Keratinocyte (primary cell): ENCODE results near the gene AKAP6. TPM values are rescaled to one million over a fixed set of nuclear protein-coding genes. Genes with fewer than 3 reads are reported as not detected.

ENCODE experiments used
- DNase-seq: peaks from one replicate; pipeline ENCODE4 v3.0.0-alpha.2; 2011; ENCODE audit warnings: low read depth, missing footprints, low spot score
- FAIRE-seq: peaks from 2 replicates; lab custom pipeline; 2011; peaks lifted over from hg19 to GRCh38; lab: Jason Lieb, UNC
- H2AFZ ChIP-seq: 2 replicates; pipeline ENCODE4 v1.6.0; 2012; ENCODE audit warnings: low read length, control low read depth, inconsistent platforms; ENCODE audit not compliant: control insufficient read depth
- H3K27ac ChIP-seq: 2 replicates; pipeline ENCODE4 v1.5.1; 2011; ENCODE audit warnings: low read length; ENCODE audit not compliant: control insufficient read depth, insufficient read depth
- H3K27me3 ChIP-seq: 3 replicates; pipeline ENCODE4 v1.6.0; 2011; ENCODE audit warnings: low read length; ENCODE audit not compliant: control insufficient read depth, insufficient read depth; ENCODE audit errors: extremely low read depth
- H3K36me3 ChIP-seq, 2 experiments: 2 replicates in 1 of 2; 3 replicates in 1 of 2; pipeline ENCODE4 v1.5.1; 2011; ENCODE audit warnings: low read length in 2 of 2, mild to moderate bottlenecking in 1 of 2; ENCODE audit not compliant: control insufficient read depth in 2 of 2, insufficient read depth in 2 of 2; ENCODE audit errors: extremely low read depth in 1 of 2
- H3K4me1 ChIP-seq: 3 replicates; pipeline ENCODE4 v1.5.1; 2011; ENCODE audit warnings: low read length; ENCODE audit not compliant: control insufficient read depth, insufficient read depth; ENCODE audit errors: extremely low read depth
- H3K4me2 ChIP-seq: 3 replicates; pipeline ENCODE4 v1.6.0; 2011; ENCODE audit warnings: low read depth, low read length; ENCODE audit not compliant: control insufficient read depth, insufficient read depth; ENCODE audit errors: extremely low read depth
- H3K4me3 ChIP-seq, 3 experiments: fragments of 200-600 bp in 1 of 3; sonication (generic) in 1 of 3; 2 replicates in 2 of 3; 3 replicates in 1 of 3; pipeline ENCODE4 v1.5.1; 2011 to 2016; ENCODE audit warnings: low read length in 3 of 3, mild to moderate bottlenecking in 3 of 3, control low read depth in 2 of 3, inconsistent platforms in 1 of 3, low read depth in 1 of 3, mixed read lengths in 1 of 3, mixed run types in 1 of 3, moderate library complexity in 1 of 3; ENCODE audit not compliant: control insufficient read depth in 2 of 3, insufficient read depth in 2 of 3; ENCODE audit errors: extremely low read depth in 1 of 3
- H3K79me2 ChIP-seq: 2 replicates; pipeline ENCODE4 v1.6.0; 2012; ENCODE audit warnings: low read length; ENCODE audit not compliant: control insufficient read depth, insufficient read depth
- H3K9ac ChIP-seq: 3 replicates; pipeline ENCODE4 v1.6.0; 2011; ENCODE audit warnings: low read length; ENCODE audit not compliant: control insufficient read depth, insufficient read depth; ENCODE audit errors: extremely low read depth
- H3K9me1 ChIP-seq: 3 replicates; pipeline ENCODE4 v1.6.0; 2011; ENCODE audit warnings: low read length; ENCODE audit not compliant: control insufficient read depth, insufficient read depth; ENCODE audit errors: extremely low read depth
- H3K9me3 ChIP-seq: 2 replicates; pipeline ENCODE4 v1.5.1; 2012; ENCODE audit warnings: low read depth, low read length; ENCODE audit not compliant: control insufficient read depth
- H4K20me1 ChIP-seq: 3 replicates; pipeline ENCODE4 v1.6.0; 2011; ENCODE audit warnings: low read length; ENCODE audit not compliant: control insufficient read depth, insufficient read depth; ENCODE audit errors: extremely low read depth
- CTCF ChIP-seq, 3 experiments: IDR thresholded peaks in 1 of 3; conservative IDR thresholded peaks in 1 of 3; optimal IDR thresholded peaks in 1 of 3; 2 replicates in 2 of 3; 3 replicates in 1 of 3; pipeline versions ENCODE3 to v1.5.1; 2011; ENCODE audit warnings: low read length in 3 of 3, mild to moderate bottlenecking in 3 of 3, moderate library complexity in 2 of 3, control low read depth in 1 of 3, inconsistent platforms in 1 of 3; ENCODE audit not compliant: insufficient read depth in 2 of 3; ENCODE audit errors: extremely low read depth in 1 of 3
- EZH2 ChIP-seq: IDR thresholded peaks from one replicate; pipeline ENCODE4 v1.6.1; 2012; ENCODE audit warnings: inconsistent platforms, mild to moderate bottlenecking, low read length, moderate library complexity
- dilution Hi-C: fragments of 300-500 bp; cut with MboI; formaldehyde crosslinking; loops from one replicate; pipeline ENCODE4 v1.7.0; 2020; ENCODE audit warnings: low sequenced_read_pairs; ENCODE audit not compliant: extremely low pct_ligation_motif_present
- polyA plus RNA-seq, 5 experiments: library from polyadenylated mRNA; depleted of rRNA in 3 of 5; stranded (reverse) in 3 of 5; stranded (forward) in 1 of 5; unstranded in 1 of 5; fragments of >200 nt; gene quantifications; 1 replicate in 1 of 5; 2 replicates in 3 of 5; 3 replicates in 1 of 5; pipeline versions ENCODE4 v1.2.1 to v1.2.3, GENCODE V29; 2011 to 2012; ENCODE audit warnings: missing spikeins in 2 of 5, low read depth in 1 of 5, low replicate concordance in 1 of 5

The AKAP6 gene
- polyA plus RNA-seq, 1 donor (not counting 4 experiments of a cell fraction or from before 2014, with no cell fraction given) = 2.0 TPM

GRCh38 chr14:32296366-32296765 lies 32.7 kb upstream of the AKAP6 start:
- TF ChIP-seq EZH2 = no peak
- no peak for TF ChIP-seq CTCF (optimal IDR thresholded peaks at IDR 0.05 in 1 of 3, IDR thresholded peaks at IDR 0.05 in 1 of 3, conservative IDR thresholded peaks at IDR 0.05 in 1 of 3; ENCODE audit: extremely low read depth in 1 of 3, insufficient read depth in 2 of 3, low read length in 3 of 3)
- dilution Hi-C loops = no loop called here
- FAIRE-seq (no peak), DNase-seq (no peak)
- no peak overlapping the region for H3K4me2 ChIP-seq
- H3K9me1 ChIP-seq = no peaks in the 10 kb centered on the region
- no peak overlapping the region for H3K4me3 ChIP-seq
- no peaks in the 10 kb centered on the region for H3K79me2 ChIP-seq
- no peaks in the 10 kb centered on the region for H3K9me3 ChIP-seq
- H3K4me1 ChIP-seq = no peaks in the 10 kb centered on the region
- no peak overlapping the region for H2AFZ ChIP-seq
- H3K36me3 ChIP-seq = no peaks in the 10 kb centered on the region
- H3K9ac ChIP-seq = no peak overlapping the region
- H3K27ac ChIP-seq = no peak overlapping the region
- no peaks in the 10 kb centered on the region for H3K27me3 ChIP-seq
- no peaks in the 10 kb centered on the region for H4K20me1 ChIP-seq

GRCh38 chr14:32298346-32298745 lies 30.8 kb upstream of the AKAP6 start:
- dilution Hi-C loops = no loop called here
- no peak overlapping the region for H3K4me2 ChIP-seq
- no peak for DNase-seq

More at GRCh38 chr14:32298346-32298745, 30.8 kb upstream of the AKAP6 start:
- no peak overlapping the region for H3K9ac ChIP-seq
- H4K20me1 ChIP-seq = no peaks in the 10 kb centered on the region
- no peak overlapping the region for H2AFZ ChIP-seq
- no peaks in the 10 kb centered on the region for H3K9me1 ChIP-seq
- no peak overlapping the region for H3K4me3 ChIP-seq
- FAIRE-seq = no peak
- no peaks in the 10 kb centered on the region for H3K79me2 ChIP-seq
- H3K36me3 ChIP-seq = no peaks in the 10 kb centered on the region
- H3K27me3 ChIP-seq = no peaks in the 10 kb centered on the region
- H3K9me3 ChIP-seq = no peaks in the 10 kb centered on the region
- TF ChIP-seq CTCF (optimal IDR thresholded peaks at IDR 0.05 in 1 of 3, IDR thresholded peaks at IDR 0.05 in 1 of 3, conservative IDR thresholded peaks at IDR 0.05 in 1 of 3; ENCODE audit: extremely low read depth in 1 of 3, insufficient read depth in 2 of 3, low read length in 3 of 3) (no peak), EZH2 (no peak)
- no peak overlapping the region for H3K27ac ChIP-seq
- H3K4me1 ChIP-seq = no peaks in the 10 kb centered on the region
